ENCODE measurements around the gene TCHP.

DNA sequence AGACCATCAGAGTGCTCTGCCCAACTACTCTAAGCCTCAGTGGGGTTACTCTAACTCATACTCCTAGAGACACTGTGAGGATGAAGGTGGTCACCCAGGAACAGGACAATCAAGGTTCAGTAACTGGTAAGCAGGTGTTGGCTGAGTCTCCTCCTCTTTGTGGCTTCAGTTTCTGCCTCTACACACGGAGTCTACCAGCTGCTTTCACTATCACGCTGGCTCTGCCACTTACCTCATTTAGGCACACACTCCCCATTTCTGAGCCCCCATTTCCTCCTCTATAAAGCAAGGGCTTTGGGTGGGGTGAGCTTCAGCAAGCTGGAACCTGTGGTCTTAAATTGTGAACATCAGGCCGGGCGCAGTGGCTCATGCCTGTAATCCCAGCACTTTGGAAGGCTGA, 7.3 kb upstream of the TCHP start:
- TF ChIP-seq, protein P1, sequence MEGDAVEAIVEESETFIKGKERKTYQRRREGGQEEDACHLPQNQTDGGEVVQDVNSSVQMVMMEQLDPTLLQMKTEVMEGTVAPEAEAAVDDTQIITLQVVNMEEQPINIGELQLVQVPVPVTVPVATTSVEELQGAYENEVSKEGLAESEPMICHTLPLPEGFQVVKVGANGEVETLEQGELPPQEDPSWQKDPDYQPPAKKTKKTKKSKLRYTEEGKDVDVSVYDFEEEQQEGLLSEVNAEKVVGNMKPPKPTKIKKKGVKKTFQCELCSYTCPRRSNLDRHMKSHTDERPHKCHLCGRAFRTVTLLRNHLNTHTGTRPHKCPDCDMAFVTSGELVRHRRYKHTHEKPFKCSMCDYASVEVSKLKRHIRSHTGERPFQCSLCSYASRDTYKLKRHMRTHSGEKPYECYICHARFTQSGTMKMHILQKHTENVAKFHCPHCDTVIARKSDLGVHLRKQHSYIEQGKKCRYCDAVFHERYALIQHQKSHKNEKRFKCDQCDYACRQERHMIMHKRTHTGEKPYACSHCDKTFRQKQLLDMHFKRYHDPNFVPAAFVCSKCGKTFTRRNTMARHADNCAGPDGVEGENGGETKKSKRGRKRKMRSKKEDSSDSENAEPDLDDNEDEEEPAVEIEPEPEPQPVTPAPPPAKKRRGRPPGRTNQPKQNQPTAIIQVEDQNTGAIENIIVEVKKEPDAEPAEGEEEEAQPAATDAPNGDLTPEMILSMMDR (CRISPR knock-in tag; IDR thresholded peaks at IDR 0.05), result no peak
- TF ChIP-seq TAF15 (IDR thresholded peaks at IDR 0.05; ENCODE audit: low read depth, low read length, poor library complexity, severe bottlenecking) (no peak), EP300 (IDR thresholded peaks at IDR 0.05; ENCODE audit: low read depth in 2 of 2, low read length in 2 of 2) (no peak), EP300 (CRISPR knock-in tag; IDR thresholded peaks at IDR 0.05; ENCODE audit: borderline replicate concordance) (no peak)

Data from HepG2 (cell line).